Tibial artery (tissue), 4 donors: Measurements from ENCODE around the gene NEDD4L.

ENCODE experiments used
- DNase-seq, 2 donors: peaks; one replicate each; pipeline ENCODE4 v3.0.0-alpha.2; 2019
- H3K27ac ChIP-seq, 2 donors: fragments of 200-600 bp; sonication (generic) in 1 of 2; 1 replicate in 1 of 2; 2 replicates in 1 of 2; pipeline ENCODE4 v1.5.1; 2018 to 2019; ENCODE audit warnings: mild to moderate bottlenecking in 1 of 2
- H3K27me3 ChIP-seq, 2 donors: fragments of 200-600 bp; sonication (generic) in 1 of 2; one replicate each; pipeline versions ENCODE4 v1.5.1 to v1.6.0; 2016 to 2019
- H3K36me3 ChIP-seq, 3 donors: fragments of 200-600 bp; sonication (generic) in 2 of 3; one replicate each; pipeline ENCODE4 v1.5.1; 2016 to 2019; ENCODE audit warnings: mild to moderate bottlenecking in 2 of 3
- H3K4me1 ChIP-seq, 4 donors: fragments of 200-600 bp; sonication (generic) in 2 of 4; 1 replicate in 3 of 4; 2 replicates in 1 of 4; pipeline ENCODE4 v1.5.1; 2016 to 2019
- H3K4me3 ChIP-seq, 2 donors: fragments of 200-600 bp; sonication (generic) in 1 of 2; 1 replicate in 1 of 2; 2 replicates in 1 of 2; pipeline ENCODE4 v1.5.1; 2018 to 2019; ENCODE audit warnings: mild to moderate bottlenecking in 2 of 2
- H3K9me3 ChIP-seq, 3 donors: fragments of 200-600 bp; sonication (generic) in 1 of 3; one replicate each; pipeline ENCODE4 v1.5.1; 2016 to 2019
- CTCF ChIP-seq, 2 experiments: fragments of 200-600 bp in 1 of 2; fragments of 450-650 bp in 1 of 2; IDR thresholded peaks; one replicate each; pipeline ENCODE4 v1.5.1; 2017 to 2019; ENCODE audit warnings: antibody characterized with exemption in 2 of 2, mild to moderate bottlenecking in 1 of 2, moderate library complexity in 1 of 2
- intact Hi-C: fragments of 100-400 bp; cut with DNase I; formaldehyde crosslinking; loops from one replicate; pipeline ENCODE4 v1.15.0; 2023; ENCODE audit warnings: low total_unique reads

The NEDD4L gene

GRCh38 chr18:58348951-58349350 is 304.9 kb downstream of the NEDD4L start:
- intact Hi-C loops: no loop called here
- Histone ChIP-seq H3K27ac (no peak overlapping the region), H3K4me3 (no peak overlapping the region), H3K4me1 (no peaks in the 10 kb centered on the region), H3K27me3 (no peaks in the 10 kb centered on the region), H3K9me3 (no peaks in the 10 kb centered on the region), H3K36me3 (peaks cover 0 to 6% (median 0%) of the 10 kb centered on the region in 3 donors)
- no peak for DNase-seq
- TF ChIP-seq CTCF (IDR thresholded peaks at IDR 0.05): no peak

DNA sequence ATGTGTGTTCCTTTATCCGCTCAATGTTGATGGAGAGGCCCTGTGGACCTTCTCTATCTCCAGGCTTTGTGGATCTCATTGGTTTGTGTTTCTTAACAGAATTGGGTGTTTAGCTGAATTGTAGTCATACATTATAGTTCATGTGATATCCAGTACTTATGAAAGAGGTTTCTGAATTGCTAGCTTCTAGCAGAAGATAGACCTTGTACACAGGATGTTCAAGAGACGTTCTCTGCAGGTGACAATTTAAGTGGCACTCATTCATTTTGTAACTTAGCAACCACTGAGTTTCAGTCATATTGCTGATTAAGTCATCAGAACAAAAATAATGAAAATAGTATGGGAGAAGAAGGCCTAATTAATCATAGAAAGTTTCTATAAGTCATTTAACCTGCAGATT is 305.6 kb downstream of the NEDD4L start:
- intact Hi-C loops: no loop called here

GRCh38 chr18:58350526-58350925 is 306.5 kb downstream of the NEDD4L start:
- peaks cover 0 to 6% (median 0%) of the 10 kb centered on the region in 3 donors for H3K36me3 ChIP-seq
- TF ChIP-seq CTCF (IDR thresholded peaks at IDR 0.05): no peak
- intact Hi-C loops: no loop called here

More for the DNA sequence above, 305.6 kb downstream of the NEDD4L start:
- TF ChIP-seq CTCF (IDR thresholded peaks at IDR 0.05): no peak
- Histone ChIP-seq H3K9me3 (no peaks in the 10 kb centered on the region), H3K36me3 (peaks cover 0 to 6% (median 0%) of the 10 kb centered on the region in 3 donors), H3K27me3 (no peaks in the 10 kb centered on the region), H3K4me1 (no peaks in the 10 kb centered on the region), H3K4me3 (no peak overlapping the region), H3K27ac (no peak overlapping the region)
- DNase-seq: no peak

DNA sequence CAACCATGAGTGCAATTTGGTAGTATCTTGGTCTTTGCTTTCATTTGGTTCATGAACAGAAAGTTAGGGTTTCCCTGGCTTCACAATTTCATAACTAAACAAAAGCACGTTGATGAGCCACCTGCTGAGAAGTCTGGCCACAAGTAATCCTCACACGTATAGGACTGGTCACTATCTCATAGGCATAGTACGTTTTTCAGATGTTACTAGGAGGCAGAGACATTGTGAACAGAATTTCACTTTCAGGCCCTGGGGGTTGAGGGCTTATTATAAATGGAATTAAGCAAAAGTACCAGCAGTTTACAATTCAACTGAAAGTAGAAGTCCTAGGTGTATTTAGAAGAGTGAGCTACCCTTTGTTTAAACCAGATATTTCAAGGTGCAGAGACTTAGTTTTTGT is 307.8 kb downstream of the NEDD4L start:
- H3K27ac ChIP-seq: no peak overlapping the region

More at GRCh38 chr18:58350526-58350925, 306.5 kb downstream of the NEDD4L start:
- Histone ChIP-seq H3K4me1 (no peaks in the 10 kb centered on the region), H3K9me3 (no peaks in the 10 kb centered on the region), H3K4me3 (no peak overlapping the region), H3K27ac (no peak overlapping the region), H3K27me3 (no peaks in the 10 kb centered on the region)
- no peak for DNase-seq

DNA sequence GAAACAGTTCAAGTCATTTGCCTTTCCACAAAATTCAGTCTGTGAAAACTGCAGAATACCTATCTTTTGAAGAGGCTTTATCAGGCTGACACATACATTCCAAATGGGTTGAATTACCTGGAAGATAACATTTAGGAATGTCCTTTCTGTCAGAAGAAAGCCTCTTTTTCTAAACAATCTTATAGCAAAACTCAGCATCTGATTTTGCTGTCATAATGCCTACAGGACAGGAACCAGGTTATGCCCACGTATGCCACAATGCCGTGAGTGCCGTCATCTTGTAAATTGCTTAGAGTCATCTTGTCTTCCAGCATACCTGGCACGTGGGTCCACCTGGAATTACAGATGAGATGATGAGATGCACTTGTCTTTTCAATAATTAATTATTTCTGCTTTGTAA is 309.6 kb downstream of the NEDD4L start:
- no peak for DNase-seq
- no peaks in the 10 kb centered on the region for H3K4me1 ChIP-seq
- H3K27me3 ChIP-seq: no peaks in the 10 kb centered on the region
- H3K4me3 ChIP-seq: no peak overlapping the region
- H3K9me3 ChIP-seq: no peaks in the 10 kb centered on the region
- H3K27ac ChIP-seq: no peak overlapping the region
- TF ChIP-seq CTCF (IDR thresholded peaks at IDR 0.05): no peak
- intact Hi-C loops: no loop called here
- peaks cover 0 to 10% (median 0%) of the 10 kb centered on the region in 3 donors for H3K36me3 ChIP-seq

More for the DNA sequence above, 307.8 kb downstream of the NEDD4L start:
- DNase-seq: no peak
- intact Hi-C loops: no loop called here
- no peaks in the 10 kb centered on the region for H3K27me3 ChIP-seq
- no peaks in the 10 kb centered on the region for H3K4me1 ChIP-seq
- no peak overlapping the region for H3K4me3 ChIP-seq
- H3K36me3 ChIP-seq: peaks cover 0 to 6% (median 0%) of the 10 kb centered on the region in 3 donors
- no peaks in the 10 kb centered on the region for H3K9me3 ChIP-seq
- no peak for TF ChIP-seq CTCF (IDR thresholded peaks at IDR 0.05)

DNA sequence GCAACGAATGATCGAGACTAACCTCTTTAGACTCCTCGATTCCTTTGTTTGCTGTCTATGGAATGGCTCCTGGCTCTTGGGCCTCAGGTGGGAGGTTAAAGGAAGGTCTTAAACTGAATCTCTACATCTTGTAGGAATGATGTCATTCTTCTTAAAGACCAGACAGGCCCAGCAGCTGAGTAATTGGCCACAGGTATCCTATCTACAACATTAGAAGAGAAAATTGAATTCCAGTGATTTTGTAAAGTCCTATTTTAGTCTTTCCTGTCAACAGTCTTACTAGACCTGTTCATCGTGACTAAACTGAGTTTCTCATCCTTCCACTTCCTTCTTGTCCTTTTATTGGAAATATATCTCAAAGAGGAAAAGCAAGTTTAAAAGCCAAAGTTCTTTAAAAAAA is 310.0 kb downstream of the NEDD4L start:
- intact Hi-C loops: no loop called here
- Histone ChIP-seq H3K27ac (no peak overlapping the region), H3K27me3 (no peaks in the 10 kb centered on the region), H3K4me3 (no peak overlapping the region), H3K36me3 (peaks cover 0 to 10% (median 0%) of the 10 kb centered on the region in 3 donors), H3K9me3 (no peaks in the 10 kb centered on the region), H3K4me1 (no peaks in the 10 kb centered on the region)
- DNase-seq: no peak
- TF ChIP-seq CTCF (IDR thresholded peaks at IDR 0.05): no peak
